Stimulated activated CD8-positive, alpha-beta memory T cell treated with anti-CD3 and anti-CD28 coated beads, Interleukin-7, amount 100 ng/mL, for 1 hour (primary cell): ENCODE measurements around the gene HS3ST2.

Source experiments
- DNase-seq, 2 donors: peaks; one replicate each; pipeline ENCODE4 v3.0.0-alpha.2; 2020; ENCODE audit warnings: low read depth in 2 of 2

Gene HS3ST2

DNA sequence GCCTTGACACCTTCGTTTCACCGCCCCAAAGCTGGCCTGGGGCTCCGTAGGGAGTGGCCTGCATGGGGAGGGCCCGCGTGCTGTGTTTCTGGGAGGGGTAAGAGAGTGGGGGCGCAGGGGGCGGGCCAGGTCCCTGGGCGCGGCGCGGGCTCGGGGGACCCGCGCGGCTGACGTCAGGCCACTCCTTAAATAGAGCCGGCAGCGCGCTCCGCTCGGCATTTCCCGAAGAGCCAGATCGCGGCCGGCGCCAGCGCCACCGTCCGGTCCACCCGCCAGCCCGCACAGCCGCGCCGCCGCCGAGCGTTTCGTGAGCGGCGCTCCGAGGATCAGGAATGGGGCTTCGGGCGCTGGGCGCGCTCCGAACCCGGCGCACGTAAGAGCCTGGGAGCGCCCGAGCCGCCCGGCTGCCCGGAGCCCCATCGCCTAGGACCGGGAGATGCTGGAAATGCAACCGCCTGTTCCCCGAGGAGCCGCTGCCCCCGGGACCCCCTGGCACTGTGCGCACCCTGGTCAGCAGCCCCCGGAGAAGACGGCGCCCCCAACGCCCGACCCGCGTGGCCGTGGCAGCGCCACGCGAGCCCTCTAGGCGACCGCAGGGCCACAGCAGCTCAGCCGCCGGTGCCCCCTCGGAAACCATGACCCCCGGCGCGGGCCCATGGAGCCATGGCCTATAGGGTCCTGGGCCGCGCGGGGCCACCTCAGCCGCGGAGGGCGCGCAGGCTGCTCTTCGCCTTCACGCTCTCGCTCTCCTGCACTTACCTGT lies at the start of gene HS3ST2:
HS3ST2 (plus strand) TSS at position 215 of the 763 bp plus-strand sequence; CDS start at position 664, 449 bp downstream.
- no peak for DNase-seq

DNA sequence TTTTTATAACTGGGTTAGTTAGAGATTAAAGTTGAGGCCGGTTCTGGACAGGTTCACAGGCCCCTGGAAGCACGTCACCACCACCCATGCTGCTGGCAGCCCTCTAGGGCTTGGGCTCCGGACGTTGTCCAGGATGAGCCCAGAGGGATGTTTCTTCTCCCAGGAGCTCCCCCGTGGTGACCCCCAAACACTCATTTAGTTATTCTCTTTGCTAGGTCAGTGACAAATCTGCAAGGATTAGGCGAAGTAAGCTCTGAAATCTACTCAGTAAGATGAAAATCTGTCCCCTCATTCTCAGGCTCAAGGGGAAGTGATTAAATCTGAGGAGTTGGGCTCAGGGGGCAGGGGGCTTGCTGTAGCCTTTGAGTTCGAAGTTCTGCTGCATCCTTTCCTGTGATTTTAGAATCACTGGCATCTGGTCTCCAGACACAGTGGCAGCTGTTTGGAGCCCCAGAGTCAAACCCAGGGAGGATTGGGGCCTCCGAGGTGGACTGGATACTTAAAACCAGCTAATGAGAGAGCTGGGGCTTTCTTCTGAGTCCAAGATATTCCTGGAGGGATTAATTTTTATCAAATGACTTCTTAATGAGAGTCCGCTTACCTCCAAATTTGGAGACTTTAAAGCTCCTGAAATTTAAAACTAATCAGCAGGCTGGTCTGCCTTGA lies 49.2 kb upstream of the HS3ST2 start:
- DNase-seq = no peak

DNA sequence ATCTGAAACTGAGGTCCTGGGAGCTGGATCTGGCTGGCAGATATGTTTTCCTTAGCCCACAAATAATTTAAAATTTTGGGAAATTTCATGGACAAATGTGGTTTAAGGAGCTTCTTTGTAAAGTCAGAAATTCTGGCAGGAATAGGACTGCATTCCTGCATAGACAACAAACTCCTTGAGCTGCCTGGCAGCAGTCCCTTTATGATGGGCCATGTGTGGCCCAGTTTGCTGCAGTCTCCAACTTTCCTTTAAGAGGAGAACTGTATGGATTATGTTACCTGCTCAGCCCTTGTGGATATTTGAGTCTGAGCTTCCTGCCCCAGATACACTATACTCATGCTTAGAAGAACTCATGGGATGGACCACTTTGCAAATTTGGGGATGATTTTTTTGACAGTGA lies 48.5 kb upstream of the HS3ST2 start:
- no peak for DNase-seq

DNA sequence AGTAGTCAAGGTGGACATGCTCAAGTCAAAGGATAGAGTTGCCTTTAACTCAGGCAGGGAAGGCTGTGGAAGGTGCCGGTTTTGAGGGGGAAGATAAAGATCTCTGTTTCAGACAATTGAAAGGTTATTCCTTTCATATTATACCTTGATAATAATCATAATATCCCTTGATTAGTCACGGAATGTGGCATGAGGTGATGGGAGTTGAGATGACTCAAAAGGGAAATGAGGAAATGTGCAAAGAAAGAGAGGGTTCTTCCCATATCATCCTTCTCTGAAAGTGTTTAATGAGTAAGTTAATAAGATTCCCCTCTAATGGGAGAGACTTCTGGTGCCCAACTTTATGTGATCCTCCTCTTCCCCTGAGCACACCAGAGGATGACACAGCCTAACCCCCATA lies 43.1 kb upstream of the HS3ST2 start:
- no peak for DNase-seq

DNA sequence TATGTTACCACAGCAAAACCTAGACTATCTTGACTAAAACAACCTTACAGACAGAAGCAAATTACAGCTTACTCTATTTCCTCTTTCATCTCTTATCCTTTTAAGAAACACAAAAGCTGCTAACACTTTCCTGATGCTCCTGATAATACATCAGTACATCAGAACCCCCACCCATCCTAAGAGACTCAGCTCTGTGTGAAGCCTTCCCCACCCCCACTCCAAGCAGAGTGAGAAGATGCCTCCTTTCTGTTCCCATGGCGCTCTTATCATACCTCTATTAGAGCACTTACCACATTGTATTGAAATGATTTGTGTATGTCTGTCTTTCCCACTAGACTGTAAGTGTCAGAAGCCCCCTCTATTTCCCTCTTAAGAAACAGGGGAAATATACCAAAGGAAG lies 42.4 kb upstream of the HS3ST2 start:
- DNase-seq = no peak

DNA sequence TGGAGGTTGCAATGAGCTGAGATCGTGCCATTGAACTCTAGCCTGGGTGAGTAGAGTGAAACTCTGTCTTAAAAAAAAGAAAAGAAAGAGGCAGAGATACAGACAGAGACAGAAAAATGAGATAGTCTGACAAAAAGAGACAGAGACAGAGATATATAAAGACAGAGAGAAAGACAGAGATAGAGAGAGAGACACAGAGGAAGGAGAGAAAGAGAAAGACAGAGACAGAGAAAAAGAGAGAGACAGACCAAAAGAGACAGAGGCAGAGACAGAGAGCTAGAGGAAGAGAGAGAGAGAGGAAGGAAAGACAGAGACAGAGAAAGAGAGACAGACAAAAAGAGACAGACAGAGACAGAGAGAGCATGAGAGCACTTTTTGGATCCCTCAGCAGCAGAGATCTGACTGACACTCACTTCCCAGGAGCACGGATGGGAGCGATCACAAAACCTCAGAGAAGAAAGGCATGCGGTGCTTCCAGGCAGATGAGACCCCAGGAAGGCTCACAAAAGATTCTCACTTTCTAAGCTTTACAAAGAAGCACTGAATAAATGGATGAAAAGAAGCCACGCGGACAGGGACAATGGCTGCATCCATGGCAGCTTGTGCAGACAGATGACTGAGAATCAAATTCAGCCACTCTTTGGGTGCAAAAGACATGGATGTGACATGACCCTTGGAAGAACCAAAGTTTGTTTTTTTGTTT lies 38.6 kb upstream of the HS3ST2 start:
- no peak for DNase-seq

DNA sequence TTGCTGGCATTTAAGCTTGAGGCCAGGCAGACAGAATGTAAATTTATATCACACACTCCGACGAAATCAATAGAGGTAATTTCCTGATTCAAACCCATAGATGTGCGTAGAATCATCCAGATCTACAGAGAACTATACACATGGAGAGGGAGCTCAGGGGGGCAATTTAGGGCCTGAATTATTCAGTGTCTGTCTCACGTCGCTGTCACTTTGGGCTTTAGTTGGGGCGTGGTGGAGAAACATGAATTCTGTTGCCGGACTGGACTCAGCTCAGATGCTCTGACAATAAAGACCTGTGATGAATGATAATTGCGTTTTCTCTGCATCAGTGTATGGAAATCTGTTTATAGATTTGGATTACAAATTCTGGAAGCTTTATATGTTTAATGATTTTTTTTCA lies 32.5 kb upstream of the HS3ST2 start:
- DNase-seq = no peak

DNA sequence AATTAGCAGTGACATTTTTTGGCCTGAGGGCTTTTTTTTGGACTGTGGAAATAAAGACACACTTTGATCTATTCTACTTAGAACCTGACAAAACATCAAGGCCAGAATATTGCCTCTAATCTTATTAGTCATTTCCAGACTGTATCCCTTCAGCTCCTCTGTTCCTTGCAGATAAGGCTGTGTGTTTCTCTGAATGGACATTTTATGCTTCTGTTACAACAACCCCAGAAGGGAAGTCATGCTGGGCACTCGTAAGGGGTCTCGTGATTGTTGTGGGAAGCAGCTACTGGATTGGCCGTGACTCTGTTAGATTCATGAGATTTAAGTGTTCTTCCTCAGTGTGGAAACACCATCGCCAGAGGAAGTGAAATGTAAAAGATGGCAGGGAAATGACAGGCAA lies 31.6 kb upstream of the HS3ST2 start:
- no peak for DNase-seq

DNA sequence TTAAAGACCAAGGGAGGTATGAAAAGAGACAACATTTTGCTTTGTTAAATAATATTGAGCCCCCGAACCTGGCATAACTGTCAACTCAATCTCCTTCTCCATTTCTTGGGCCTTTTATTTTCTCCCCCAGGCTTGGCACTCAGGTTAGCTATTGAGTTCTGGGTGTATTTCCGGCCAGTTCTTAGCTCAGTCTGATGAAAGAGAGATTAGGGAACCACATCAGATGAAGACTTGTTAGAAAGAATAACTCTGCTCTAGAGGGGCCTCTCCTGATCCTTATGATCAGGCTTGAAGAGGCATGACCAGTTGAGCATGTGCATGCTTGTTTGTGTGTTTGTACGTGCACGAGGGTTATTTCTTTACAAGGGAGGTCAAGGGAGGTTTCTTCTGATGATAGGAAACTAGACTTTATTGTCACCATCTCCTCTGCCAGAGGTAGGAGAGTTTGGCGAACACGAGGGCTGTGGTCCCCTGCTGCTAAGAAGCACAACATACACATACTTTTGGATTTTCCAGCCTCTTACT lies 29.2 kb upstream of the HS3ST2 start:
- no peak for DNase-seq

DNA sequence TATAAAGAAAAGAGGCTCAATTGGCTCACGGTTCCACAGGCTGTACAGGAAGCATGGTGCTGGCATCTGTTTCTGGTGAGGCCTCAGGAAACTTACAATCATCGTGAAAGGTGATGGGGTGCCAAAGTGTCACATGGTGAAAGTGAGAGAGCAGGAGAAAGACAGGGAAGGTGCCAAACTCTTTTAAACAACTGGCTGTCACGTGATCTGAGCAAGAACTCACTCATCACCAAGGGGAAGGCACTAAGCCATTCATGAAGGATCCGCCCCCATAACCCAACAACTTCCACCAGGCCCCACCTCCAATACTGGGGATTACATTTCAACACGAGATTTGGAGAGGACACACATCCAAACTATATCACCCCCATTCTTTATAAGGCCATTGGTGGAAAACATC lies 28.4 kb upstream of the HS3ST2 start:
- DNase-seq = no peak

DNA sequence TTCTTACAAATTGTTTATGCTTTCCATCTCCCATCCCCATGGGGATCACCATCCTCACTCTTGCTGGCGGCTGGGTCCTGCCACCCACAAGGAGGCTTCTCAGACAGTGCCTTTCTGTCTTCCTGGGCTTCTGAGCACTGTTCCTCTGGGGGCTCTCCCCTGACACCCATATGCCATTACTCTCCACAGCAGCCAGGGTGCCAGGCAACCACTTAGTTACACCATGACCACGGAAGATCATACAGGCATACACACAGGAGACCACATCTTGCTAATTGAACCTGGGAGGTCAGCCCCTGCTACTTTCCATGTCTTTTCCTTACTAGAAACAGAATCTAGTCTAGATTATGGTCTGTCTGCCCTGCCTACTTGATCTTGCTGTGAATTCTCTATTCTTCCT lies 27.7 kb upstream of the HS3ST2 start:
- no peak for DNase-seq

DNA sequence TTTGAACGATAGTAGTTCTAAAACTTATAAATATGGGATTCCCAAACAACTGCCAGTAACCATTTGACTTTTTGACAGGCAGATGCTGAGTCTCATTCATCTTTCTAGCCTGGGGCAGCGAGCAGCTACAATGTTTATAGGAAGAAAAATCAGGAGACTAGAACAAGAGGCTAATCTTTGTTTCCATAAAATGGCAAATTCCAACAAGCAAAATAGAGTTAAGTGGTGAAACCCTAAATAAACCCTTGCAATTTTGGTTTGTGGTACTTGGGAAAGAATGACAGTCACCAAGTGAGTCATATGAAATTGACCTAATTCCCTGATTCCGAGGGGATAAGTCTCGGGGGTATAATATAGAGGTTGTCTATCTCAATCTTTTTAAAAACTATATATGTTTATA lies 27.3 kb upstream of the HS3ST2 start:
- DNase-seq = no peak

DNA sequence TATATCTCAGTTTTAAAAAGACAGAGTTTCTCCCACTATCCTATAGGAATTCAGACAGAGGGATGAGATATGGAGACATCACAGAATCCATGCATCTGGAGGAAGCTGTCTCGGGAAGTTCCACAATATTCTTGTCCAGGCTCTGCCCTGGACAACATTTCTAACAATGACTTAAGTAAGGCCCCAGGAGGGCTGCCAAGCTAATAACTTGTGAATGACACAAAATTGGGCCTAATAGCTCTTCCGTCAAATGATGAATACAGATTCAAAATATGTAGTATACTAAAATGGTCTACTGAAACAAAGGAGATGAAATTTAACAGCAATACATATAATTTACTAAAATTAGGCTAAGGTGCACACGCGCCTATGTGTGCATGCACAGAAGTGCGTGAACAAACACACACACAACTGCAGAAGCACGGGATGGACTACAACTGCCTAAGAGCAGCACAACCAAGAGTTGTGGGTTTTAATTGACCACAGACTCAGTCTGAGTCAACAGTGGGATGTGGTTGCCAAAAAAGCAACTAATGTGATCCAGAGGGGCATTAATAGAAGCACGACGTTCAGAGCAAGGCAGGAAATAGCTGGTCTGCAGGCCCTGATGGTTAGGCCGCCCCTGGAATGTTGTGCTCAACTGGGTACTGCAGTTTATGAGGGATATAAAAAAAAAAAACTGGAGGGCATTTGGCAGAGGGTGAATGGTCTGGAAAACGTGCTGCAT lies 26.3 kb upstream of the HS3ST2 start:
- no peak for DNase-seq

DNA sequence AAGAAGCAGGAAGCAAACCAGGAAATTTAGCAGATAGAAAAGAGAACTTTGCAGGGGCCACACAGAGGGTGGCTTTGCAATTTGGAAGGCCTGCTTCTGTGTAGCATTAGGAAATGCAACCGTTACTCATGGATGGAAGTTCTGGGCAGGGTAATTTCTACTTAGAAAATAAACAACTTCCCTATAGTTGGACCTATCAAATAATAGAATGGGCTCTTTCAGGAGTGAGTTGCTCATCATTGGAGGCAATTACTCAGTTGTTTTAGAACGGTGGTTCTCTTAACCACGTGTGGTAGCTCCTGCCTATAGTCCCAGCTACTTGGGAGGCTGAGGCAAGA lies 25.8 kb upstream of the HS3ST2 start:
- DNase-seq = no peak

DNA sequence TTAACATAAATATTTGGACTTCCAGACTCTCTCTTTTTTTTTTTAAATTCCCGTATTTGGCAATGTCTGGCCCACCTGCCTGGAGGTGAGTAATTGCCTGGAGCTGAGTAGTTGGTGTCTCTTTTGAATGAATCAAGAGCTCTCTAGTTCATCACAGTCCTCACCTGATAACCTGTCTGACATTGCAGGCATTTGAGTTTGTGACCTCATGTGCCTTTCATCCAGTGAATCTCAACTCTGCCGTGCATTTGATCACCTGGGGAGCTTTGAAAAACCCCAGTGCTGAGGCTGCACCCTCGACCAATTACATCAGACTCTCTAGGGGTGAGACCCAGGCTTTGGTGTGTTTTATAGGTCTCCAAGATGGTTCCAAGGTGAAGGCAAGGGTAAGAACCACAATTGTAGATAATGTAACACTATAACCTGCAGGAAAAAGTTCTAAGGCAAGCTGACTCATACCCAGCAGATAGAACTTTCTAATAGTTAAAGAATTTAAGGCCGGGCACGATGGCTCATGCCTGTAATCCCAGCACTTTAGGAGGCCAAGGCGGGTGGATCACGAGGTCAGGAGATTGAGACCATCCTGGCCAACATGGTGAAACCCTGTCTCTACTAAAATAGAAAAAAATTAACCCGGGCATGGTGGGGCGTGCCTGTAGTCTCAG lies 24.5 kb upstream of the HS3ST2 start:
- DNase-seq = no peak

DNA sequence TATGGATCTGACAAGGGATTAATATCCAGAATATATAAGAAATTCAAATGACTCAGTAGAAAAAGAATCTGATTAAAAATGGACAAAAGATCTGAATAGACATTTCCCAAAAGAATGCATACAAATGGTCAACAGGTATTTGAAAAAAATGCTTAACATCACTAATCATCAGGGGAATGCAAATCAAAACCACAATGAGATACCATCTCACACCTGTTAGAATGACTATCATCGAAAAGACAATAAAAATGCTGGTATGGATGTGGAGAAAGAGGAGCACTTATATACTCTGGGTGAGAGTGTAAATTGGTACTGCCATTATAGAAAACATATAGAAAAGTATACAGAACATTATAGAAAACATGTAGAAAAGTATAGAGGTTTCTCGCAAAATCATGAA lies 16.4 kb upstream of the HS3ST2 start:
- DNase-seq = no peak

DNA sequence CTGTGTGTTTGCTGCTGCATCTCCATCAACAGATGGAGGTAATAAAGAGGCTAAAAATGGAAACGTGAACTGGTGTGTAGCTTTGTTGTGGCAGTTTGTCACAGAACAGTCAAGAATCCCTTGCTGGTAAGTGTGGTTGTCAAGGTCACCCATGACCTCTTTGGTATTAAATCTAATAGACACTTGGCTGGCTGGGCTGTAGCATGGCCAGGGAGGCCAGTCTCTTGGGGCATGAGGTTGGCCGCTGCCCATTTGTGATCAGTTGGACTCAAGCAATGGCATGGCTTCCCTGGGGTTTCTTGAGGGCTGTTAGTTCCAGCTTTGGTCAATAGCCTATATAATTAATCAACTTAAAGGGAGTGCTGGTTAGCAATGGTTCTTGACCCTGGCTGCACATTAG lies 14.8 kb upstream of the HS3ST2 start:
- DNase-seq = no peak

DNA sequence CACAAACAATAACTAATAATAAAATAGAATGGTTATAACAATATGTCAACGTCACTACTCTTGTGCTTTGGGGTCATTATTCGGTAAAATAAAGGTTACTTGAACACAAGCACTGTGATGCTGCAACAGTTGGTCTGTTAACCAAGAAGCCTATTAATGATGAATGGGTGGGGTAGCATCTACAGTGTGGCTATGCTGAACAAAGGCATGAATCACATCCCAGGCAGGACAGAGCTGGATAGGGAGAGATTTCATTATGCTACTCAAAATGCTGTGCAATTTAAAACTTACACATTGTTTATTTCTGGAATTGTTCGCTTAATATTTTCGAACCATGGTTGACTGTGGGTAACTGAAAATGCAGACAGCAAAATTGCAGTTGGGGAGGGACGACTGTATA lies 9.1 kb upstream of the HS3ST2 start:
- no peak for DNase-seq

DNA sequence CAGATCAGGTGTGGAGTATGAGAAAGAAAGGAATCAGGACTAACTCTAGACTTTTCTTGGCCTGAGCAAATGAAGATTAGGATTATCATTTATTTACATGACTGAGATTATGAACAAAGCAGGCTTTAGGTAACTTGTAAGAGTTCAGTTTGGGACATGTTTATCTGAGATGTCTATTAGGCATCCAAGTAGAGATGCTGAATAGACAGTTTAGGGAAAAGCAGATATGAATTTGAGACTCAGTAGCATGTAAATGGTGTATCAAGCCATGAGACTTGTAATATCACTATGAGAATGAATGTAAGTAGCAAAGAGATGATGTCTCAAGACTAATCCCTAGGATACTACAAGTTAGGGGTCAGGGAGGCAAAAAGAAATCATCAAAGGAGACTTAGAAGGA lies 8.6 kb upstream of the HS3ST2 start:
- DNase-seq = no peak

DNA sequence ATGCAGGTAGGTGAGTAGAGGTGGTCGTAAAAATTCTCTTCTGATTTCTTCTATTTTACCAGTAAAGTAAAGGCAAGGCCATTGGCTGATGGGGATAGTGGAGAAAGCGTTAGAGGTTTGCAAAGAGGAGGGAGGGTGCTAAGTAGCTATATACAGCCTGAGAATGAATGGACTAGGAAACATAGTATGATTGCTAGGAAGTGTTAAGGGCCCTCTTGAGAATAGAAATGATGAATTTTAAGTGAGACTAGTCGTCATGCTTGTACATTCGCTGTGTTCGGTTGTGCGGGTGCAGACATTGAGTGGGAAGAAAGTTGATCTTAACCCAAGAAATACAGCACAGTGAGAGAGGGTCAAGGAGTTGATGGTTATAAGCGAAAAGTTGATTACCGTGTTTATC lies 7.2 kb upstream of the HS3ST2 start:
- DNase-seq = no peak

DNA sequence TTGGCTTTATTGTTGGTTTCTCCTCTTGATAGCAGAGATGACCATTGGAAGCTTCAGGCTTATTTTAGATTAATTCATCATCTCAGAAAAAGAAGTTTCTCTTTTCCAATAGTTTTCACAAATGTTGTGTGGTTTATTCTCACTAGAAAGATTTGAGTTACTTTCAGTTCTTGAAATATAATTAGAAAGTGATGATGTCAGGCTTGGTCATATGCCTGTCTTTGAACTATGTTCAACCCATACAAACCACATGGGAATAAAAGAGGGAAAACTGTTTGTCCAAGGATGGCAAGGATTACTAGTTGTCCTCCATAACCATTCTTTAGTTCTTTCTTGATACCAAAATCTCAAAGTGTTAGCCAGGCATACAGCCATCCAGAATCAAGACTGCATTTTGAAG lies 3.7 kb upstream of the HS3ST2 start:
- no peak for DNase-seq
